Psoas muscle (tissue), 8 donors: Measurements from ENCODE around the gene BRWD1. TPM values are rescaled to one million over a fixed set of nuclear protein-coding genes. Genes with fewer than 3 reads are reported as not detected.
"Not testable (repeated sequence)": the region's sequence is repeated elsewhere in the genome, so short reads cannot be mapped to it uniquely, and the experiment has no call there.

Experiments
- ATAC-seq, 4 donors: fragments of 200-7000 bp; cut with Tn5 transposase; one replicate each; pipeline ENCODE4 v1.9.1; 2020; ENCODE audit warnings: moderate library complexity in 3 of 4, mild to moderate bottlenecking in 2 of 4
- DNase-seq, 2 donors: peaks; one replicate each; pipeline ENCODE4 v3.0.0-alpha.2; 2020
- H3K27ac ChIP-seq: fragments of 200-600 bp; one replicate; pipeline ENCODE4 v1.8.0; 2022
- H3K27me3 ChIP-seq, 3 donors: fragments of 200-600 bp in 1 of 3; one replicate each; pipeline versions ENCODE4 v1.6.1 to v1.8.0; 2013 to 2022; ENCODE audit warnings: low read length in 2 of 3, mild to moderate bottlenecking in 2 of 3, moderate library complexity in 1 of 3; ENCODE audit not compliant: insufficient read depth in 3 of 3
- H3K36me3 ChIP-seq, 2 donors: fragments of 200-600 bp in 1 of 2; one replicate each; pipeline versions ENCODE4 v1.6.1 to v1.8.0; 2013 to 2022; ENCODE audit warnings: low read depth in 1 of 2, mild to moderate bottlenecking in 1 of 2, moderate library complexity in 1 of 2; ENCODE audit not compliant: insufficient read depth in 1 of 2
- H3K4me1 ChIP-seq: fragments of 200-600 bp; one replicate; pipeline ENCODE4 v1.8.0; 2022
- H3K4me3 ChIP-seq: fragments of 200-600 bp; one replicate; pipeline ENCODE4 v1.8.0; 2022; ENCODE audit warnings: mild to moderate bottlenecking
- H3K9me3 ChIP-seq: fragments of 200-600 bp; one replicate; pipeline ENCODE4 v1.8.0; 2022
- CTCF ChIP-seq: fragments of 200-600 bp; IDR thresholded peaks from one replicate; pipeline ENCODE4 v1.8.0; 2022; ENCODE audit warnings: antibody characterized with exemption
- WGBS, 3 donors: extraction: QIAGEN DNeasy Blood & Tissue Kit; methylation state at CpG; one replicate each; pipeline versions ENCODE4 v1.1.6 to v1.1.7; 2013; 5-methylcytosine and 5-hydroxymethylcytosine counted together
- intact Hi-C, 2 donors: fragments of 100-400 bp; cut with DNase I; formaldehyde crosslinking; loops; one replicate each; pipeline versions ENCODE4 v1.11.0 to v1.14.2; 2022
- polyA plus RNA-seq, 3 donors: library from polyadenylated mRNA; stranded (reverse); fragments of 200-250 nt; gene quantifications; one replicate each; pipeline ENCODE4 v1.2.3, GENCODE V29; 2013
- total RNA-seq, 4 donors: library from RNA; stranded (reverse); fragmentation: NEBNext Ultra II Directional in 2 of 4; extraction: Animal tissue kit (Norgen Biotek cat#: 25700) in 2 of 4; gene quantifications; one replicate each; pipeline versions ENCODE4 v1.2.1 to v1.2.4, GENCODE V29; 2021 to 2023
- donor health status: healthy with polysubstance abuse.
- donor health status: DM: no; HTN: no; CAD: no; lungs with moderate emphysema.
- donor health status: Bipolar disorder and iron deficiency.
- donor health status: healthy.
- donor health status: DM: yes; HTN: yes; CAD: no.
- donor health status: DM: no; HTN: no; CAD: no.
- donor health status: DM: no; HTN: no; CAD: no.
- donor health status: DM: yes; HTN: yes; CAD: no.

BRWD1 gene
- total and polyA plus RNA-seq, 7 donors = 12.6 to 33.0 (median 30.2) TPM

DNA sequence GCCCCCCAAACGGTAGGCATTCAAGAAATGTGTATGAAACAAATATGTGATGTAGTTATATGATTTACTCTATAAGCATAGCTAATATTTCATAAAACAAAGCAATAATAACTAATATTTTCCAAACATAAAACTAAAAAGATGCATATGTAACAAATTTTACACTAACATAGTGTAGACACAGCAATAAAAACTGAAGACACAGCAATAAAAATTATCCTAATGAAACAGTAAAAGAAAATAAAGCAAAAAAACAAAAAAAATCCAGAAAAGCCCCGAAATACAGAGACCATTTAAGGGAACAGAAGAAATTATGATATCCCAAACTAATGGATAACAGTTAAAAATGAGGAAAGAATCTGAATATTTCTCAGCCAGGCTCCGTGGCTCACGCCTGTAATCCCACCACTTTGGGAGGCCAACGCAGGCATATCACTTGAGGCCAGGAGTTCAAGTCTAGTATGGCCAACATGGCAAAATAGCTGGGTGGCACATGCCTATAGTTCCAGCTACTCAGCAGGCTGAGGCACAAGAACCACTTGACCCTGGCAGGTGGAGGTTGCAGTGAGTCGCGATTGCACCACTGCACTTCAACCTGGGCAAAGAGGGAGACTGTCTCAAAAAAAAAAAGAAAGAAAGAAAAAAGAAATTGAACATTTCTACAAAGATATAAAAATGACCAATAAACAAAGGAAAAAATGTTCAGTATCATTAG, 92.0 kb downstream of the BRWD1 start:
- Histone ChIP-seq H3K27ac (no peak overlapping the region), H3K9me3 (no peaks in the 10 kb centered on the region), H3K4me3 (no peak overlapping the region), H3K36me3 (peaks cover 3 to 95% of the 10 kb centered on the region in 2 donors), H3K27me3 (no peaks in the 10 kb centered on the region), H3K4me1 (no peaks in the 10 kb centered on the region)
- DNase-seq (no peak), ATAC-seq (peak in 1 of 4 donors; percentile 42)
- TF ChIP-seq CTCF = no peak
- intact Hi-C loops = no loop called here
- WGBS, 3 donors = 92 to 96% (median 93%) methylated on average over 7 of the region's 7 CpGs

GRCh38 chr21:39220875-39221274, 92.6 kb downstream of the BRWD1 start:
- H3K27ac ChIP-seq, ATAC-seq, H3K4me1 ChIP-seq, intact Hi-C loops, H3K4me3 ChIP-seq, H3K9me3 ChIP-seq, DNase-seq, H3K27me3 ChIP-seq: not testable (repeated sequence)
- WGBS, 3 donors = 64 to 83% (median 70%) methylated on average over 2 of the region's 2 CpGs
- H3K36me3 ChIP-seq = peaks cover 3 to 95% of the 10 kb centered on the region in 2 donors

DNA sequence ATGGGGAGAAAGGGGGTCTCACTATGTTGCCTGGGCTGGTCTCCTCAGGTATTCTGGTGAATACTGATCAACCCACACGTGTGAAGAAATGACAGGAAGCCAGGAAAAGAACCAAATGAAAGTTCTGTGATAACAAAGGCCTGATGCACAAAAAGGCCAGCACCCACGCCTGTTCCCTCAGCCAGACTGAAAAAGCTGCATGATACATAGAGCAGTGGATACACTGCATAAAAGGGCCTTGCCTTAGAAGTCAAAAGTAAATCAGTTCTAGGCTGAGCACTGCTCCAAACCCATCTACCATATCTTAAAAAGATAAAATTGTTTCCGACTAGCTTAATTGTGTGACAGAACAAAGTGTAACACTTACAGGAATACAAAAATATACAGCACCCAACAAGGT, 93.3 kb downstream of the BRWD1 start:
- WGBS, 3 donors = 87 to 89% (median 88%) methylated on average over 3 of the region's 3 CpGs

GRCh38 chr21:39218082-39218409, 95.4 kb downstream of the BRWD1 start:
- H3K9me3 ChIP-seq = no peaks in the 10 kb centered on the region
- WGBS, 3 donors = 89 to 98% (median 96%) methylated on average over 4 of the region's 4 CpGs
- H3K27me3 ChIP-seq = no peaks in the 10 kb centered on the region
- H3K36me3 ChIP-seq = peaks cover 3 to 96% of the 10 kb centered on the region in 2 donors
- intact Hi-C loops = no loop called here
- ATAC-seq = no peak
- H3K4me3 ChIP-seq = no peak overlapping the region
- DNase-seq = no peak
- H3K4me1 ChIP-seq = no peaks in the 10 kb centered on the region
- H3K27ac ChIP-seq = no peak overlapping the region
- TF ChIP-seq CTCF = no peak

More for the DNA sequence above, 93.3 kb downstream of the BRWD1 start:
- H3K27me3 ChIP-seq = no peaks in the 10 kb centered on the region
- H3K27ac ChIP-seq = no peak overlapping the region
- no peak overlapping the region for H3K4me3 ChIP-seq
- DNase-seq (no peak), ATAC-seq (no peak)
- no peak for TF ChIP-seq CTCF
- no peaks in the 10 kb centered on the region for H3K9me3 ChIP-seq
- H3K36me3 ChIP-seq = peaks cover 3 to 95% of the 10 kb centered on the region in 2 donors
- H3K4me1 ChIP-seq = no peaks in the 10 kb centered on the region
- intact Hi-C loops = no loop called here

- TF ChIP-seq CTCF = no peak
- H3K4me1 ChIP-seq = no peaks in the 10 kb centered on the region
- H3K27ac ChIP-seq = no peak overlapping the region
- H3K27me3 ChIP-seq = no peaks in the 10 kb centered on the region
- intact Hi-C loops = no loop called here
- WGBS, 3 donors = 42 to 56% (median 47%) methylated on average over 3 of the region's 3 CpGs
- DNase-seq (no peak), ATAC-seq (peak in 1 of 4 donors; percentile 46)
- peaks cover 3 to 96% of the 10 kb centered on the region in 2 donors for H3K36me3 ChIP-seq
- no peaks in the 10 kb centered on the region for H3K9me3 ChIP-seq
- no peak overlapping the region for H3K4me3 ChIP-seq
These were observed 95.9 kb downstream of the BRWD1 start for GRCh38 chr21:39217356-39218081.
